Astrocyte of the cerebellum (primary cell): Measurements from ENCODE around the gene TUBGCP6.

Experiments used
- DNase-seq: peaks from one replicate; pipeline ENCODE4 v3.0.0-alpha.2; 2011; ENCODE audit warnings: low read depth
- H3K4me3 ChIP-seq: 2 replicates; pipeline ENCODE4 v1.5.1; 2011; ENCODE audit warnings: mild to moderate bottlenecking, low read depth, low read length, moderate library complexity
- CTCF ChIP-seq: IDR thresholded peaks from 2 replicates; pipeline ENCODE4 v1.5.1; 2012; ENCODE audit warnings: low read length, low read depth, moderate library complexity, mild to moderate bottlenecking; ENCODE audit errors: missing control alignments
- in situ Hi-C: cut with HindIII; loops from 2 replicates; pipeline ENCODE4 v1.10.0; 2017; ENCODE audit warnings: low sequenced_read_pairs

Gene TUBGCP6

GRCh38 chr22:50255099-50255498 lies 10.3 kb upstream of the TUBGCP6 start:
- no peak for TF ChIP-seq CTCF
- DNase-seq: no peak
- in situ Hi-C loops: no loop called here
- no peak overlapping the region for H3K4me3 ChIP-seq

GRCh38 chr22:50253941-50254340 lies 9.1 kb upstream of the TUBGCP6 start:
- no peak for DNase-seq
- in situ Hi-C loops: no loop called here
- H3K4me3 ChIP-seq: no peak overlapping the region
- TF ChIP-seq CTCF: no peak

- no peak for TF ChIP-seq CTCF
- no peak for DNase-seq
- H3K4me3 ChIP-seq: no peak overlapping the region
- in situ Hi-C loops: no loop called here
Measured at GRCh38 chr22:50253046-50253915, 8.5 kb upstream of the TUBGCP6 start.

GRCh38 chr22:50252082-50253045 lies 7.5 kb upstream of the TUBGCP6 start:
- TF ChIP-seq CTCF: peak; percentile 72
- DNase-seq: no peak
- H3K4me3 ChIP-seq: no peak overlapping the region
- in situ Hi-C loops: no loop called here

- in situ Hi-C loops: no loop called here
- peak overlapping the region; percentile 63 for H3K4me3 ChIP-seq
- DNase-seq: no peak
- TF ChIP-seq CTCF: no peak
Measured at GRCh38 chr22:50251477-50252081, 6.8 kb upstream of the TUBGCP6 start.
